B cell (primary cell): ENCODE measurements around the gene MYZAP.

Source experiments
- CTCF ChIP-seq: fragments of 200-600 bp; IDR thresholded peaks from one replicate; pipeline ENCODE4 v1.8.0; 2022; ENCODE audit warnings: antibody characterized with exemption, mild to moderate bottlenecking
- EZH2 ChIP-seq: IDR thresholded peaks from 2 replicates; pipeline ENCODE4 v1.6.1; 2012; ENCODE audit warnings: borderline replicate concordance, low read depth, mild to moderate bottlenecking, moderate library complexity, low read length; ENCODE audit not compliant: insufficient read depth, poor library complexity, severe bottlenecking

GRCh38 chr15:57647071-57647790 lies 55.5 kb downstream of the MYZAP start:
- TF ChIP-seq CTCF (no peak), EZH2 (no peak)
